Loucy (cell line): ENCODE results near the gene MAP2K1.

Experiments
- CTCF ChIP-seq: fragments of 200-600 bp; sonication (generic); conservative IDR thresholded peaks from 2 replicates; pipeline ENCODE4 v1.5.1; 2014; ENCODE audit warnings: mild to moderate bottlenecking, antibody characterized with exemption, low read length
- EZH2phosphoT487 ChIP-seq: fragments of 200-600 bp; IDR thresholded peaks from 2 replicates; pipeline ENCODE4 v1.6.1; 2018; ENCODE audit warnings: antibody characterized with exemption, mild to moderate bottlenecking, moderate library complexity, borderline replicate concordance

GRCh38 chr15:66400351-66400774 lies 13.7 kb downstream of the MAP2K1 start:
- TF ChIP-seq EZH2phosphoT487 (no peak), CTCF (no peak)
